Panc1 (cell line): Measurements from ENCODE around the gene BBS7.

Source experiments
- CTCF ChIP-seq: fragments of 450-650 bp; IDR thresholded peaks from 2 replicates; pipeline ENCODE4 v1.5.1; 2017; ENCODE audit warnings: mild to moderate bottlenecking
- POLR2AphosphoS5 ChIP-seq: IDR thresholded peaks from 2 replicates; pipeline ENCODE4 v1.6.1; 2012; ENCODE audit warnings: mild to moderate bottlenecking, low read depth, low read length, moderate library complexity

GRCh38 chr4:121777625-121778024 is 92.6 kb downstream of the BBS7 start:
- no peak for TF ChIP-seq POLR2AphosphoS5
- TF ChIP-seq CTCF = no peak
